Mesendoderm (in vitro differentiated cells): ENCODE data around the gene ACTN1.

Source experiments
- DNase-seq: peaks from one replicate; pipeline ENCODE4 v3.0.0; 2013
- H2AK5ac ChIP-seq: 2 replicates; pipeline ENCODE4 v1.6.1; 2013; ENCODE audit warnings: low read length, inconsistent platforms
- H2BK120ac ChIP-seq: 2 replicates; pipeline ENCODE4 v1.6.1; 2013; ENCODE audit warnings: low read depth, mild to moderate bottlenecking, low read length, moderate library complexity, mixed read lengths
- H2BK15ac ChIP-seq: replicated peaks from 2 replicates; pipeline ENCODE4 v1.6.1; 2013; ENCODE audit warnings: low read depth, mild to moderate bottlenecking, moderate library complexity
- H2BK5ac ChIP-seq: 2 replicates; pipeline ENCODE4 v1.6.1; 2013; ENCODE audit warnings: low read length, inconsistent platforms
- H3K18ac ChIP-seq: 2 replicates; pipeline ENCODE4 v1.6.1; 2013; ENCODE audit warnings: mild to moderate bottlenecking, low read length, mixed read lengths
- H3K23ac ChIP-seq: one replicate; pipeline ENCODE4 v1.6.1; 2013; ENCODE audit warnings: low read length
- H3K27ac ChIP-seq: 2 replicates; pipeline ENCODE4 v1.5.1; 2013; ENCODE audit warnings: low read depth, mild to moderate bottlenecking, inconsistent platforms, low read length, moderate library complexity
- H3K27me3 ChIP-seq: 2 replicates; pipeline ENCODE4 v1.6.1; 2013; ENCODE audit warnings: low read length, control low read depth, mild to moderate bottlenecking, inconsistent platforms; ENCODE audit not compliant: insufficient read depth, poor library complexity
- H3K36me3 ChIP-seq: 2 replicates; pipeline ENCODE4 v1.6.1; 2013; ENCODE audit warnings: low read length, inconsistent platforms; ENCODE audit not compliant: control insufficient read depth, insufficient read depth
- H3K4ac ChIP-seq: one replicate; pipeline ENCODE4 v1.6.1; 2013; ENCODE audit warnings: low read depth, mild to moderate bottlenecking, low read length, moderate library complexity
- H3K4me1 ChIP-seq: 2 replicates; pipeline ENCODE4 v1.6.1; 2013; ENCODE audit warnings: low read depth, low read length, inconsistent platforms; ENCODE audit not compliant: control insufficient read depth
- H3K4me2 ChIP-seq: 2 replicates; pipeline ENCODE4 v1.6.1; 2013; ENCODE audit warnings: low read length
- H3K4me3 ChIP-seq: 2 replicates; pipeline ENCODE4 v1.5.1; 2013; ENCODE audit warnings: mild to moderate bottlenecking, low read length
- H3K56ac ChIP-seq: one replicate; pipeline ENCODE4 v1.6.1; 2013; ENCODE audit warnings: low read length
- H3K79me1 ChIP-seq: 2 replicates; pipeline ENCODE4 v1.6.1; 2013; ENCODE audit warnings: low read length, inconsistent platforms
- H3K79me2 ChIP-seq: 2 replicates; pipeline ENCODE4 v1.6.1; 2013; ENCODE audit warnings: mild to moderate bottlenecking, low read length; ENCODE audit not compliant: control insufficient read depth, insufficient read depth
- H3K9ac ChIP-seq: 2 replicates; pipeline ENCODE4 v1.6.1; 2013; ENCODE audit warnings: low read length, inconsistent platforms
- H4K5ac ChIP-seq: one replicate; pipeline ENCODE4 v1.6.1; 2013; ENCODE audit warnings: low read length
- H4K8ac ChIP-seq: one replicate; pipeline ENCODE4 v1.6.1; 2013; ENCODE audit warnings: low read depth, mild to moderate bottlenecking, control low read depth, low read length, moderate library complexity
- WGBS: extraction: QIAGEN DNeasy Blood & Tissue Kit; methylation state at CpG from one replicate; pipeline ENCODE4 v1.1.7; 2013; ENCODE audit warnings: low lambda C conversion rate, missing lambda C conversion rate; ENCODE audit not compliant: insufficient coverage; ENCODE audit errors: extremely low coverage; 5-methylcytosine and 5-hydroxymethylcytosine counted together

The ACTN1 gene

GRCh38 chr14:68957775-68958174 is 21.3 kb downstream of the ACTN1 start:
- H3K56ac ChIP-seq, result no peak overlapping the region
- H2BK120ac ChIP-seq, result no peak overlapping the region
- no peak overlapping the region for H3K27ac ChIP-seq
- H3K79me1 ChIP-seq, result peaks cover 27% of the 10 kb centered on the region
- peaks cover 7% of the 10 kb centered on the region for H3K4me1 ChIP-seq
- no peak overlapping the region for H3K9ac ChIP-seq
- no peaks in the 10 kb centered on the region for H3K27me3 ChIP-seq
- H4K5ac ChIP-seq, result no peak overlapping the region
- H3K4me2 ChIP-seq, result no peak overlapping the region
- WGBS, result no CpG with 5 or more reads among the region's 12 CpGs
- H3K4ac ChIP-seq, result no peak overlapping the region
- H3K79me2 ChIP-seq, result peaks cover 84% of the 10 kb centered on the region
- no peak overlapping the region for H3K18ac ChIP-seq
- no peak overlapping the region for H3K4me3 ChIP-seq
- H2BK5ac ChIP-seq, result no peak overlapping the region
- peak overlapping the region; percentile 10 for H3K23ac ChIP-seq
- H2AK5ac ChIP-seq, result no peak overlapping the region
- no peak for DNase-seq
- H2BK15ac ChIP-seq, result no peak overlapping the region
- no peak overlapping the region for H4K8ac ChIP-seq
- no peaks in the 10 kb centered on the region for H3K36me3 ChIP-seq

- H3K79me2 ChIP-seq, result peaks cover 84% of the 10 kb centered on the region
- peaks cover 7% of the 10 kb centered on the region for H3K4me1 ChIP-seq
- no CpG with 5 or more reads among the region's 3 CpGs for WGBS
- H3K56ac ChIP-seq, result no peak overlapping the region
- no peak overlapping the region for H3K4ac ChIP-seq
- H3K23ac ChIP-seq, result no peak overlapping the region
- H3K79me1 ChIP-seq, result peaks cover 24% of the 10 kb centered on the region
- H4K5ac ChIP-seq, result no peak overlapping the region
- H2BK5ac ChIP-seq, result no peak overlapping the region
- no peak overlapping the region for H3K18ac ChIP-seq
- H3K4me2 ChIP-seq, result no peak overlapping the region
- no peak for DNase-seq
- no peak overlapping the region for H3K27ac ChIP-seq
- no peak overlapping the region for H3K4me3 ChIP-seq
- no peaks in the 10 kb centered on the region for H3K27me3 ChIP-seq
- no peak overlapping the region for H2BK120ac ChIP-seq
- no peak overlapping the region for H2AK5ac ChIP-seq
- H3K9ac ChIP-seq, result no peak overlapping the region
- no peaks in the 10 kb centered on the region for H3K36me3 ChIP-seq
- no peak overlapping the region for H2BK15ac ChIP-seq
- H4K8ac ChIP-seq, result no peak overlapping the region
These were observed 22.4 kb downstream of the ACTN1 start for GRCh38 chr14:68956724-68957123.

- H2BK5ac ChIP-seq, result no peak overlapping the region
- no peak overlapping the region for H3K4me2 ChIP-seq
- H2AK5ac ChIP-seq, result no peak overlapping the region
- no peak overlapping the region for H4K5ac ChIP-seq
- H2BK15ac ChIP-seq, result no peak overlapping the region
- H2BK120ac ChIP-seq, result no peak overlapping the region
- H3K4me1 ChIP-seq, result peaks cover 7% of the 10 kb centered on the region
- no peak for DNase-seq
- H3K27me3 ChIP-seq, result no peaks in the 10 kb centered on the region
- H3K9ac ChIP-seq, result no peak overlapping the region
- no peak overlapping the region for H3K4ac ChIP-seq
- H3K27ac ChIP-seq, result no peak overlapping the region
- peaks cover 26% of the 10 kb centered on the region for H3K79me1 ChIP-seq
- WGBS, result no CpG with 5 or more reads among the region's 5 CpGs
- no peaks in the 10 kb centered on the region for H3K36me3 ChIP-seq
- no peak overlapping the region for H3K23ac ChIP-seq
- no peak overlapping the region for H3K18ac ChIP-seq
- H4K8ac ChIP-seq, result no peak overlapping the region
- H3K4me3 ChIP-seq, result no peak overlapping the region
- peaks cover 86% of the 10 kb centered on the region for H3K79me2 ChIP-seq
- H3K56ac ChIP-seq, result no peak overlapping the region
These were observed 23.3 kb downstream of the ACTN1 start for GRCh38 chr14:68955851-68956179.

DNA sequence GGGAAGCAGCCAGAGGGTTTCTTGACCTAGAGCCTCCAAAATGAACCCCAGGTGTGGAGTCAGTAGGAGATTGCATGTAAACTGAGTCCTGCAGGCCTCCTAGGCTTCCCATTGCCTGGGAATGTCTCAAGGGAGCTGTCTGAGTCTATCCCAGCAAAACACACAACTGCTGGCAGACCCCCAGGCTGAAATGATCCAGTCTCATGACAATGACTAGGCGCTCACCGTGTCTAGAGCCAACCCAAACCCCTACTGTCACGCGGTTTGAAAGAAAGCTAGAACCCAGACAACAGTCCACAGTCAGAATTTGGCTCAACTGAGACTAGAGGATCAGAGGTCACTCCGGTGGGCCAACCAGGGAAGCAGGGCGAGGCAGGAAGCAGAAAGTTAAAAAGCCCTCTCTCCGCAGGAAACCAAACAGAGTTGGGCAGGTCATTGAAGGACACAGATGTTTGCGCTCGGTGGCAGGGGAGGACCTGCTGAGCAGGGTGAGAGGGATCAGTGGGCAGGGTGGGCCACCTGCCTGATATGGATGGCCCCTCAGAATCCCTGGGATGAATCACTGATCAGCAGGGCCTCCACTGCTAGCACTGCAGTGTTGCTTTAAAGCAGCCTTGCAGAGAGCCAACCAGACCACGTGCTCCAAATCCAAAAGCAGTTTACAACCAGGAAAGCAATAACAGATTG is 23.8 kb downstream of the ACTN1 start:
- Histone ChIP-seq H3K23ac (no peak overlapping the region), H3K9ac (no peak overlapping the region), H3K79me2 (peaks cover 86% of the 10 kb centered on the region), H2BK120ac (no peak overlapping the region), H4K8ac (no peak overlapping the region), H3K4ac (no peak overlapping the region), H2BK15ac (no peak overlapping the region), H4K5ac (no peak overlapping the region), H3K4me3 (no peak overlapping the region), H3K27me3 (no peaks in the 10 kb centered on the region), H3K18ac (no peak overlapping the region), H2BK5ac (no peak overlapping the region), H3K79me1 (peaks cover 26% of the 10 kb centered on the region), H3K4me2 (no peak overlapping the region), H3K56ac (peak overlapping the region; percentile 30), H3K27ac (no peak overlapping the region), H2AK5ac (no peak overlapping the region), H3K36me3 (no peaks in the 10 kb centered on the region), H3K4me1 (peaks cover 7% of the 10 kb centered on the region)
- no CpG with 5 or more reads among the region's 10 CpGs for WGBS
- no peak for DNase-seq

DNA sequence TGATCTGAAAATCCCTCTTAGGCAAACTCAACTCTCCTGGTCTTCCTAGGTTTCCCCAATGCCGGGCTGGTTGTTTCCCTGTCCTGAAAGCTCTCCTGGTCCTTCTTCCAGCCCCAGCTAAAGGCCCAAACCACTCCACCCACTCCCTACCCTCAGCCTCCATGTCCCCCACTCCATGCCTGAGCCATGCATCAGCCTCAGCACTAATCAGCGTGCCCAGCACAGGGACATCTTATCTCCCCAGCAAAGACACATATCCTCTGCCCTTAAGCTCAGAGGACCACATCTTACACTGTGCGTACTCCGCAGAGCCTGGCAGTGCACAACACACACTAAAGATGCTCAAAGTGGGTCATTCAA is 25.9 kb downstream of the ACTN1 start:
- Histone ChIP-seq H3K79me2 (peaks cover 86% of the 10 kb centered on the region), H2BK15ac (no peak overlapping the region), H2BK5ac (no peak overlapping the region), H3K18ac (no peak overlapping the region), H3K4me2 (no peak overlapping the region), H3K4ac (no peak overlapping the region), H3K79me1 (peaks cover 25% of the 10 kb centered on the region), H4K5ac (no peak overlapping the region), H3K27ac (no peak overlapping the region), H3K56ac (peak overlapping the region; percentile 9), H3K4me3 (no peak overlapping the region), H3K27me3 (no peaks in the 10 kb centered on the region), H3K23ac (peak overlapping the region; percentile 29), H2AK5ac (no peak overlapping the region), H3K9ac (no peak overlapping the region), H3K36me3 (no peaks in the 10 kb centered on the region), H4K8ac (no peak overlapping the region), H3K4me1 (peaks cover 16% of the 10 kb centered on the region), H2BK120ac (no peak overlapping the region)
- no CpG with 5 or more reads among the region's 4 CpGs for WGBS
- no peak for DNase-seq

GRCh38 chr14:68952531-68953195 is 26.4 kb downstream of the ACTN1 start:
- Histone ChIP-seq H3K79me2 (peaks cover 86% of the 10 kb centered on the region), H3K4me1 (peaks cover 14% of the 10 kb centered on the region)

More at GRCh38 chr14:68952531-68953195, 26.4 kb downstream of the ACTN1 start:
- H2BK120ac ChIP-seq, result no peak overlapping the region
- H3K4ac ChIP-seq, result no peak overlapping the region
- H2BK15ac ChIP-seq, result no peak overlapping the region
- H4K5ac ChIP-seq, result no peak overlapping the region
- no peak overlapping the region for H3K9ac ChIP-seq
- no peak overlapping the region for H4K8ac ChIP-seq
- H3K36me3 ChIP-seq, result no peaks in the 10 kb centered on the region
- no peak overlapping the region for H2BK5ac ChIP-seq
- DNase-seq, result no peak
- H3K56ac ChIP-seq, result peak overlapping the region; percentile 22
- no peak overlapping the region for H3K4me2 ChIP-seq
- WGBS, result no CpG with 5 or more reads among the region's 12 CpGs
- no peak overlapping the region for H3K4me3 ChIP-seq
- H3K79me1 ChIP-seq, result peaks cover 25% of the 10 kb centered on the region
- H3K23ac ChIP-seq, result no peak overlapping the region
- H3K27me3 ChIP-seq, result no peaks in the 10 kb centered on the region
- H3K27ac ChIP-seq, result no peak overlapping the region
- no peak overlapping the region for H3K18ac ChIP-seq
- no peak overlapping the region for H2AK5ac ChIP-seq
